ENCODE results near the gene ASB1.

Gene ASB1

DNA sequence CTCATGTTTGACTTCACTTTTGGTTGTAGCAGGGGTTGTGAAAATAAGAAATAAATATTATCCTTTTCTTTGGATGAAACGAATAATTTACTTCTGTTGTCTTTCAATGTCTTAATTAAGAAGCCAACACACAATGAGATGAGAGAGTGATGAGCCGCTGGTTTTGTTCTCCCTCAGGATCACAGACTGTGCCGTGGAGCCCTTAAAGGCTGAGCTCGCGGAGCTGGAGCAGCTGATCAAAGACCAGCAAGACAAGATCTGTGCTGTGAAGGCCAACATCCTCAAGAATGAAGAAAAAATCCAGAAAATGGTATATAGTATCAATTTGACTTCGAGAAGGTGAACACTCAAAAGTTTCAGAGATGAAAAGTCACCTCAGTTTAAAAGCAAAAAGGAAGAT is 28.1 kb upstream of the ASB1 start:
- no peaks in the 10 kb centered on the region for H3K36me3 ChIP-seq (replicated peaks; ENCODE audit: insufficient read depth, low read length)
- no peaks in the 10 kb centered on the region for H3K79me2 ChIP-seq (ENCODE audit: low read length)
- no peaks in the 10 kb centered on the region for H3F3A ChIP-seq (ENCODE audit: insufficient read depth, low read length)
- no peak overlapping the region for H3K4me2 ChIP-seq (ENCODE audit: low read depth, low read length)
- H3K4me1 ChIP-seq (ENCODE audit: low read length) = no peaks in the 10 kb centered on the region
- no peak overlapping the region for H3K4me3 ChIP-seq (ENCODE audit: low read length)
- H3K9me3 ChIP-seq (replicated peaks; ENCODE audit: insufficient read depth, low read length) = no peaks in the 10 kb centered on the region
- no peaks in the 10 kb centered on the region for H3K27me3 ChIP-seq (replicated peaks; ENCODE audit: insufficient read depth, low read length)
- no peak overlapping the region for H2AFZ ChIP-seq (ENCODE audit: low read length)
- no peaks in the 10 kb centered on the region for H4K20me1 ChIP-seq (ENCODE audit: insufficient read depth, low read length)
- H3K9me2 ChIP-seq (replicated peaks; ENCODE audit: insufficient read depth, low read length) = no peaks in the 10 kb centered on the region
- DNase-seq = no peak
- no peak overlapping the region for H3K27ac ChIP-seq (ENCODE audit: low read length)
- TF ChIP-seq EZH2phosphoT487 (IDR thresholded peaks at IDR 0.05; ENCODE audit: low read length) (no peak), EZH2 (optimal IDR thresholded peaks at IDR 0.05; ENCODE audit: low read depth, low read length) (no peak), CTCF (IDR thresholded peaks at IDR 0.05; ENCODE audit: low read length) (no peak)
- no peak overlapping the region for H3K9ac ChIP-seq (ENCODE audit: low read length)

DNA sequence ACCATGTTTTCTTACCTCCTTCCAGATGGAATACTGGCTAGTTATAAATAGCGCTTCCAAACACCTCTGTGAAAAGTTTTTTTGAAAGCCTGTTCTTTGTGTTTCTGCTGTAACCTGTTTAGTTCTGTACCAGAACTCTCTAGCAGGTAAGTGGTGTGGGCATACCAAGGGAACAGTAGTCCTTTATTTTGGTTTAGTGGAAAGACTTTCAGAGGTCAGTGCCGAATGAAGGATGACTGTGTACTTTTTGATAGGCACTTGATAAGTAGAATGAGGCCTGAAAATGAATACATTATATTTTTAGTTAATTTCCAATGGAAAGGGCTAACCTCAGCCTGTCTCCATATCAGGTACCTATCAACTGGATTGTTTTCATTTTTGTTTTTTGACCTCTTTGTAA is 27.6 kb upstream of the ASB1 start:
- H3K9ac ChIP-seq (ENCODE audit: low read length) = no peak overlapping the region
- no peaks in the 10 kb centered on the region for H4K20me1 ChIP-seq (ENCODE audit: insufficient read depth, low read length)
- H3K4me1 ChIP-seq (ENCODE audit: low read length) = no peaks in the 10 kb centered on the region
- H3K9me3 ChIP-seq (replicated peaks; ENCODE audit: insufficient read depth, low read length) = no peaks in the 10 kb centered on the region
- H3K4me3 ChIP-seq (ENCODE audit: low read length) = no peak overlapping the region
- H3K27me3 ChIP-seq (replicated peaks; ENCODE audit: insufficient read depth, low read length) = no peaks in the 10 kb centered on the region
- H3K27ac ChIP-seq (ENCODE audit: low read length) = no peak overlapping the region
- H3K36me3 ChIP-seq (replicated peaks; ENCODE audit: insufficient read depth, low read length) = no peaks in the 10 kb centered on the region
- no peak for DNase-seq
- no peak overlapping the region for H2AFZ ChIP-seq (ENCODE audit: low read length)
- TF ChIP-seq CTCF (IDR thresholded peaks at IDR 0.05; ENCODE audit: low read length) (no peak), EZH2phosphoT487 (IDR thresholded peaks at IDR 0.05; ENCODE audit: low read length) (no peak), EZH2 (optimal IDR thresholded peaks at IDR 0.05; ENCODE audit: low read depth, low read length) (no peak)
- H3K79me2 ChIP-seq (ENCODE audit: low read length) = no peaks in the 10 kb centered on the region
- no peaks in the 10 kb centered on the region for H3K9me2 ChIP-seq (replicated peaks; ENCODE audit: insufficient read depth, low read length)
- H3K4me2 ChIP-seq (ENCODE audit: low read depth, low read length) = no peak overlapping the region
- H3F3A ChIP-seq (ENCODE audit: insufficient read depth, low read length) = no peaks in the 10 kb centered on the region

GRCh38 chr2:238401551-238401950 is 25.2 kb upstream of the ASB1 start:
- no peak overlapping the region for H3K9ac ChIP-seq (ENCODE audit: low read length)
- H3K79me2 ChIP-seq (ENCODE audit: low read length) = no peaks in the 10 kb centered on the region
- no peak overlapping the region for H3K4me3 ChIP-seq (ENCODE audit: low read length)
- no peaks in the 10 kb centered on the region for H3F3A ChIP-seq (ENCODE audit: insufficient read depth, low read length)
- TF ChIP-seq EZH2 (optimal IDR thresholded peaks at IDR 0.05; ENCODE audit: low read depth, low read length) = no peak
- no peak for TF ChIP-seq CTCF (IDR thresholded peaks at IDR 0.05; ENCODE audit: low read length)
- no peak for TF ChIP-seq EZH2phosphoT487 (IDR thresholded peaks at IDR 0.05; ENCODE audit: low read length)
- no peak overlapping the region for H2AFZ ChIP-seq (ENCODE audit: low read length)
- no peak overlapping the region for H3K27ac ChIP-seq (ENCODE audit: low read length)
- no peaks in the 10 kb centered on the region for H4K20me1 ChIP-seq (ENCODE audit: insufficient read depth, low read length)
- no peaks in the 10 kb centered on the region for H3K9me2 ChIP-seq (replicated peaks; ENCODE audit: insufficient read depth, low read length)
- no peaks in the 10 kb centered on the region for H3K4me1 ChIP-seq (ENCODE audit: low read length)
- no peak overlapping the region for H3K4me2 ChIP-seq (ENCODE audit: low read depth, low read length)
- no peaks in the 10 kb centered on the region for H3K36me3 ChIP-seq (replicated peaks; ENCODE audit: insufficient read depth, low read length)
- no peaks in the 10 kb centered on the region for H3K27me3 ChIP-seq (replicated peaks; ENCODE audit: insufficient read depth, low read length)
- no peaks in the 10 kb centered on the region for H3K9me3 ChIP-seq (replicated peaks; ENCODE audit: insufficient read depth, low read length)
- DNase-seq = no peak

Measured in MM.1S (cell line).